Kasumi-1 (cell line): Measurements from ENCODE around the gene PA2G4.
"Not testable (repeated sequence)": the region's sequence is repeated elsewhere in the genome, so short reads cannot be mapped to it uniquely, and the experiment has no call there.

Experiments
- DNase-seq, 2 experiments: peaks; one replicate each; lab custom pipeline; 2025; lab: John Stamatoyannopoulos, UW

PA2G4 gene

GRCh38 chr12:56153678-56154065, 49.3 kb downstream of the PA2G4 start:
- no peak for DNase-seq

- no peak for DNase-seq
Measured at GRCh38 chr12:56154246-56154771, 50.0 kb downstream of the PA2G4 start.

GRCh38 chr12:56154818-56155217, 50.5 kb downstream of the PA2G4 start:
- DNase-seq, result no peak

GRCh38 chr12:56155256-56155845, 51.0 kb downstream of the PA2G4 start:
- DNase-seq, result no peak

GRCh38 chr12:56156464-56157200, 52.3 kb downstream of the PA2G4 start:
- DNase-seq, result not testable (repeated sequence)

GRCh38 chr12:56157201-56158028, 53.1 kb downstream of the PA2G4 start:
- DNase-seq, result peak; percentile 90 to 94

- peak; percentile 98 for DNase-seq
Measured at GRCh38 chr12:56158029-56158925, 53.9 kb downstream of the PA2G4 start, which contains the start of gene MYL6. Gene MYL6 (plus strand): TSS chr12:56158359. CDS start chr12:56158402, 43 bp downstream.

GRCh38 chr12:56158926-56159461, 54.6 kb downstream of the PA2G4 start:
- peak; percentile 47 to 71 for DNase-seq

- no peak for DNase-seq
Measured at GRCh38 chr12:56159482-56160192, 55.3 kb downstream of the PA2G4 start.

- DNase-seq, result peak; percentile 30 to 36
Measured at GRCh38 chr12:56160193-56160763, 55.9 kb downstream of the PA2G4 start.

GRCh38 chr12:56160894-56161689, 56.7 kb downstream of the PA2G4 start:
- no peak for DNase-seq

GRCh38 chr12:56161690-56162351, 57.5 kb downstream of the PA2G4 start:
- DNase-seq, result no peak

- DNase-seq, result no peak
Measured at GRCh38 chr12:56162468-56163290, 58.3 kb downstream of the PA2G4 start.
